H1 (cell line): Measurements from ENCODE around the gene HSPD1. TPM values are rescaled to one million over a fixed set of nuclear protein-coding genes. Genes with fewer than 3 reads are reported as not detected.

Experiments
- CTCF ChIA-PET: fragments of 300-600 bp; sonication (Branson Sonifier 250); formaldehyde crosslinking; loops from one replicate; lab custom pipeline; 2021; ENCODE audit not compliant: partially characterized antibody; lab: Charles Lee
- POLR2A ChIA-PET: fragments of 300-600 bp; sonication (Branson Sonifier 250); formaldehyde crosslinking; loops from one replicate; lab custom pipeline; 2021; ENCODE audit warnings: inconsistent platforms; ENCODE audit not compliant: partially characterized antibody; lab: Charles Lee
- DNase-seq, 2 experiments: peaks; one replicate each; pipeline versions ENCODE4 v3.0.0 to v3.0.0-alpha.2; 2010 to 2022; ENCODE audit warnings: low spot score in 2 of 2, low read depth in 1 of 2, mixed read lengths in 1 of 2
- FAIRE-seq: peaks from 2 replicates; lab custom pipeline; 2011; peaks lifted over from hg19 to GRCh38; lab: Jason Lieb, UNC
- H2AFZ ChIP-seq: 2 replicates; pipeline ENCODE4 v1.8.1; 2012; ENCODE audit warnings: low read length, inconsistent platforms
- H2AK5ac ChIP-seq: 2 replicates; pipeline ENCODE4 v1.6.1; 2013; ENCODE audit warnings: low read depth, low read length
- H2BK120ac ChIP-seq: replicated peaks from 2 replicates; pipeline ENCODE3; 2013; ENCODE audit warnings: low read depth, low read length, inconsistent platforms
- H2BK12ac ChIP-seq: 2 replicates; pipeline ENCODE4 v1.6.1; 2013; ENCODE audit warnings: low read depth, low read length
- H2BK15ac ChIP-seq: 2 replicates; pipeline ENCODE4 v1.6.1; 2013; ENCODE audit warnings: low read length
- H2BK20ac ChIP-seq: 2 replicates; pipeline ENCODE4 v1.6.1; 2013; ENCODE audit warnings: low read length
- H2BK5ac ChIP-seq: 2 replicates; pipeline ENCODE4 v1.6.1; 2013; ENCODE audit warnings: low read depth, low read length
- H3K14ac ChIP-seq: 2 replicates; pipeline ENCODE4 v1.6.1; 2013; ENCODE audit warnings: inconsistent platforms; ENCODE audit not compliant: insufficient read length
- H3K18ac ChIP-seq: 2 replicates; pipeline ENCODE4 v1.6.1; 2013; ENCODE audit warnings: low read length; ENCODE audit errors: extremely low read depth
- H3K23ac ChIP-seq: 2 replicates; pipeline ENCODE4 v1.6.1; 2013; ENCODE audit warnings: inconsistent platforms; ENCODE audit not compliant: insufficient read length
- H3K23me2 ChIP-seq: 2 replicates; pipeline ENCODE4 v1.6.1; 2013; ENCODE audit warnings: low read depth, low read length
- H3K27ac ChIP-seq: 2 replicates; pipeline ENCODE4 v1.6.1; 2011; ENCODE audit warnings: low read depth, low read length, inconsistent platforms
- H3K27me3 ChIP-seq, 4 experiments: replicated peaks in 1 of 4; 1 replicate in 1 of 4; 2 replicates in 3 of 4; pipeline versions ENCODE4 v1.6.1 to v1.8.1; 2011 to 2013; ENCODE audit warnings: low read length in 3 of 4, mild to moderate bottlenecking in 3 of 4, inconsistent platforms in 2 of 4, mixed read lengths in 2 of 4, moderate library complexity in 1 of 4; ENCODE audit not compliant: control insufficient read depth in 3 of 4, insufficient read depth in 3 of 4; ENCODE audit errors: extremely low read depth in 1 of 4
- H3K36me3 ChIP-seq, 4 experiments: 2 replicates each; pipeline versions ENCODE4 v1.6.1 to v1.8.1; 2011 to 2013; ENCODE audit warnings: mild to moderate bottlenecking in 4 of 4, low read length in 3 of 4, moderate library complexity in 2 of 4, control low read depth in 1 of 4, inconsistent platforms in 1 of 4; ENCODE audit not compliant: insufficient read depth in 4 of 4, control insufficient read depth in 2 of 4
- H3K4ac ChIP-seq: replicated peaks from 2 replicates; pipeline ENCODE3; 2013; ENCODE audit warnings: low read length, low read depth, mixed read lengths, inconsistent platforms; ENCODE audit not compliant: insufficient read length
- H3K4me1 ChIP-seq, 4 experiments: replicated peaks in 1 of 4; 1 replicate in 1 of 4; 2 replicates in 3 of 4; pipeline versions ENCODE4 v1.6.1 to v1.8.1; 2011 to 2013; ENCODE audit warnings: low read length in 3 of 4, inconsistent platforms in 2 of 4, mixed read lengths in 1 of 4; ENCODE audit not compliant: insufficient read depth in 4 of 4, control insufficient read depth in 3 of 4
- H3K4me2 ChIP-seq, 2 experiments: 2 replicates each; pipeline versions ENCODE4 v1.6.1 to v1.8.1; 2011 to 2013; ENCODE audit warnings: low read depth in 2 of 2, low read length in 2 of 2, control low read depth in 1 of 2, inconsistent platforms in 1 of 2, mild to moderate bottlenecking in 1 of 2; ENCODE audit not compliant: insufficient read depth in 1 of 2
- H3K4me3 ChIP-seq, 4 experiments: fragments of 200-600, 300-600 bp in 1 of 4; sonication (generic), shearing (Covaris generic), sonication (Bioruptor Twin) in 1 of 4; 2 replicates each; pipeline versions ENCODE4 v1.5.1 to v1.8.1; 2011 to 2016; ENCODE audit warnings: low read length in 4 of 4, low read depth in 3 of 4, control low read depth in 2 of 4, inconsistent platforms in 2 of 4, mild to moderate bottlenecking in 2 of 4, mixed read lengths in 1 of 4, moderate library complexity in 1 of 4; ENCODE audit not compliant: insufficient read depth in 2 of 4; ENCODE audit errors: extremely low read depth in 1 of 4
- H3K56ac ChIP-seq: replicated peaks from 2 replicates; pipeline ENCODE3; 2013; ENCODE audit warnings: low read depth, mild to moderate bottlenecking, mixed read lengths, low read length, inconsistent platforms; ENCODE audit not compliant: insufficient read length
- H3K79me1 ChIP-seq: 2 replicates; pipeline ENCODE4 v1.6.1; 2013; ENCODE audit warnings: low read depth, low read length, control low read depth
- H3K79me2 ChIP-seq, 2 experiments: 2 replicates each; pipeline versions ENCODE4 v1.6.1 to v1.8.1; 2012 to 2013; ENCODE audit warnings: low read length in 2 of 2, mild to moderate bottlenecking in 2 of 2, inconsistent platforms in 1 of 2; ENCODE audit not compliant: insufficient read depth in 2 of 2, control insufficient read depth in 1 of 2
- H3K9ac ChIP-seq, 4 experiments: replicated peaks in 1 of 4; 1 replicate in 1 of 4; 2 replicates in 3 of 4; pipeline versions ENCODE4 v1.6.1 to v1.8.1; 2011 to 2013; ENCODE audit warnings: low read depth in 3 of 4, low read length in 3 of 4, control low read depth in 2 of 4, mild to moderate bottlenecking in 2 of 4, moderate library complexity in 2 of 4, inconsistent platforms in 1 of 4; ENCODE audit errors: extremely low read depth in 1 of 4
- H3K9me3 ChIP-seq, 2 experiments: 2 replicates each; pipeline versions ENCODE4 v1.6.1 to v1.8.1; 2012 to 2013; ENCODE audit warnings: mild to moderate bottlenecking in 2 of 2, moderate library complexity in 2 of 2, control low read depth in 1 of 2, inconsistent platforms in 1 of 2, low read depth in 1 of 2, low read length in 1 of 2, mixed read lengths in 1 of 2; ENCODE audit not compliant: insufficient read depth in 2 of 2
- H4K20me1 ChIP-seq, 2 experiments: replicated peaks in 1 of 2; 2 replicates each; pipeline versions ENCODE3 to v1.8.1; 2011 to 2013; ENCODE audit warnings: inconsistent platforms in 2 of 2, low read length in 2 of 2, mild to moderate bottlenecking in 1 of 2; ENCODE audit not compliant: insufficient read depth in 2 of 2, control insufficient read depth in 1 of 2
- H4K5ac ChIP-seq: 2 replicates; pipeline ENCODE4 v1.6.1; 2013; ENCODE audit warnings: low read length, low read depth, mixed read lengths, inconsistent platforms; ENCODE audit not compliant: insufficient read length
- H4K8ac ChIP-seq: 2 replicates; pipeline ENCODE4 v1.8.0; 2013; ENCODE audit warnings: mild to moderate bottlenecking, moderate library complexity, low read length, inconsistent platforms; ENCODE audit not compliant: insufficient read depth; ENCODE audit errors: extremely low read depth
- H4K91ac ChIP-seq: replicated peaks from 2 replicates; pipeline ENCODE3; 2013; ENCODE audit warnings: low read length, mixed read lengths, inconsistent platforms; ENCODE audit not compliant: insufficient read length
- BRCA1 ChIP-seq: IDR thresholded peaks from 2 replicates; pipeline ENCODE4 v1.6.1; 2012; ENCODE audit warnings: low read depth, low read length, improper control_type of control experiment
- CBX5 ChIP-seq: fragments of 300-800, 300-1000 bp; sonication (generic); IDR thresholded peaks from 2 replicates; pipeline ENCODE4 v1.7.1; 2016; ENCODE audit warnings: antibody characterized with exemption, low read length, low read depth
- CTBP2 ChIP-seq: IDR thresholded peaks from 2 replicates; pipeline ENCODE4 v1.7.0; 2011; ENCODE audit warnings: borderline replicate concordance, mild to moderate bottlenecking, moderate library complexity, mixed read lengths, low read length; ENCODE audit not compliant: insufficient read depth, insufficient read length
- SIN3A ChIP-seq, 2 experiments: IDR thresholded peaks in 1 of 2; conservative IDR thresholded peaks in 1 of 2; 2 replicates each; pipeline ENCODE4 v1.6.1; 2011 to 2012; ENCODE audit warnings: low read length in 2 of 2, improper control_type of control experiment in 1 of 2, low read depth in 1 of 2, mild to moderate bottlenecking in 1 of 2
- SRF ChIP-seq: IDR thresholded peaks from 2 replicates; pipeline ENCODE4 v1.6.1; 2011; ENCODE audit warnings: mild to moderate bottlenecking, low read depth, low read length, moderate library complexity
- TAF1 ChIP-seq: IDR thresholded peaks from 2 replicates; pipeline ENCODE4 v1.6.1; 2011; ENCODE audit warnings: mild to moderate bottlenecking, low read depth, low read length
- YY1 ChIP-seq: IDR thresholded peaks from 2 replicates; pipeline ENCODE4 v1.6.1; 2011; ENCODE audit warnings: low read depth, mild to moderate bottlenecking, low read length
- ZNF274 ChIP-seq: IDR thresholded peaks from 2 replicates; pipeline ENCODE4 v1.7.0; 2012; ENCODE audit warnings: low read length, borderline replicate concordance; ENCODE audit errors: extremely low read depth
- WGBS, 2 experiments: shearing (Covaris generic) in 1 of 2; methylation state at CpG; one replicate each; pipeline versions ENCODE4 v1.1.6 to v1.1.7; 2013 to 2015; ENCODE audit warnings: low lambda C conversion rate in 2 of 2, mixed read lengths in 2 of 2, inconsistent platforms in 1 of 2, low coverage in 1 of 2, missing lambda C conversion rate in 1 of 2; ENCODE audit not compliant: insufficient replicate concordance in 2 of 2, insufficient coverage in 1 of 2, insufficient read length in 1 of 2; ENCODE audit errors: extremely low coverage in 1 of 2, missing lambda C conversion rate in 1 of 2; 5-methylcytosine and 5-hydroxymethylcytosine counted together
- polyA plus RNA-seq, 7 experiments: library from polyadenylated mRNA; depleted of rRNA in 3 of 7; stranded (reverse) in 5 of 7; unstranded in 2 of 7; fragments of >200 nt in 5 of 7; fragments of 200-250 nt in 2 of 7; gene quantifications; 1 replicate in 5 of 7; 2 replicates in 1 of 7; 4 replicates in 1 of 7; pipeline versions ENCODE4 v1.2.1 to v1.2.3, GENCODE V29; 2011 to 2013; ENCODE audit warnings: missing spikeins in 2 of 7, mixed read lengths in 2 of 7
- total RNA-seq: library from RNA; stranded (reverse); fragmentation: NEBNext Ultra II Directional; extraction: Animal tissue kit (Norgen Biotek cat#: 25700); gene quantifications from 2 replicates; pipeline ENCODE4 v1.2.1, GENCODE V29; 2021

HSPD1 gene
- total and polyA plus RNA-seq, 2 of the 8 experiments (the other 6 are each of a cell fraction or from before 2014, with no cell fraction given) = 221 to 1,108 TPM

- POLR2A ChIA-PET = interaction anchor here (0.8 kb wide), 1 partner anchor 37 kb away, joined by 3 read pairs; no protein-coding TSS in a partner anchor
- no peak for FAIRE-seq
- no peaks in the 10 kb centered on the region for H3K9me3 ChIP-seq
- no peaks in the 10 kb centered on the region for H3K4me1 ChIP-seq
- H3K56ac ChIP-seq = no peak overlapping the region
- no peak overlapping the region for H2BK20ac ChIP-seq
- H2BK15ac ChIP-seq = no peak overlapping the region
- no peaks in the 10 kb centered on the region for H3K27me3 ChIP-seq
- no peak overlapping the region for H3K18ac ChIP-seq
- no peak overlapping the region for H2AFZ ChIP-seq
- no peak overlapping the region for H3K14ac ChIP-seq
- peaks cover 0 to 32% of the 10 kb centered on the region in 2 experiments; a peak in 3 of 4 replicates for H3K79me2 ChIP-seq
- WGBS, 2 experiments = 97% methylated on average over 2 of the region's 2 CpGs; no CpG with 5 or more reads in 1 of the 2 experiments
- H3K23me2 ChIP-seq = no peaks in the 10 kb centered on the region
- DNase-seq = no peak
- no peak overlapping the region for H2BK120ac ChIP-seq
- H3K4ac ChIP-seq = no peak overlapping the region
- peaks cover 2 to 46% (median 24%) of the 10 kb centered on the region in 4 experiments; a peak in 6 of 8 replicates for H3K36me3 ChIP-seq
- H3K79me1 ChIP-seq = no peaks in the 10 kb centered on the region; the same call in 1 of the 2 replicates
- no peak overlapping the region for H3K27ac ChIP-seq
- H4K5ac ChIP-seq = no peak overlapping the region
- H3K9ac ChIP-seq = no peak overlapping the region
- TF ChIP-seq CBX5 (no peak), ZNF274 (no peak), SIN3A (conservative IDR thresholded peaks at IDR 0.05 in 1 of 2, IDR thresholded peaks at IDR 0.05 in 1 of 2; ENCODE audit: low read depth in 1 of 2, low read length in 2 of 2) (no peak), YY1 (no peak), SRF (no peak), BRCA1 (no peak), TAF1 (no peak), CTBP2 (no peak)
- TF ChIP-seq, all 59 proteins: peak for 0
- Histone ChIP-seq H4K20me1 (peaks cover 0 to 3% of the 10 kb centered on the region in 2 experiments), H4K91ac (no peak overlapping the region), H2BK5ac (no peak overlapping the region), H2AK5ac (no peak overlapping the region), H3K4me2 (no peak overlapping the region), H4K8ac (no peak overlapping the region), H3K4me3 (no peak overlapping the region), H2BK12ac (no peak overlapping the region), H3K23ac (no peak overlapping the region)
- CTCF ChIA-PET = no interaction called here
Measured at GRCh38 chr2:197538412-197538811, 38.8 kb upstream of the HSPD1 start.
